HEK293 (cell line): ENCODE measurements around the gene PRDX3.

Experiments used
- CTCF ChIA-PET: fragments of 350-600 bp; formaldehyde crosslinking; extraction: SDS; loops from one replicate; lab custom pipeline; 2021; ENCODE audit warnings: antibody characterized with exemption; lab: Yijun Ruan, JAX
- POLR2A ChIA-PET: fragments of 300-600 bp; formaldehyde crosslinking; extraction: SDS; loops from one replicate; lab custom pipeline; 2020; ENCODE audit warnings: antibody characterized with exemption, inconsistent platforms; lab: Yijun Ruan, JAX
- H3K27ac ChIP-seq: fragments of 200-500 bp; sonication (Bioruptor generic); 2 replicates; pipeline ENCODE4 v1.5.1; 2014; ENCODE audit warnings: low read depth, low read length, control low read depth, inconsistent platforms; ENCODE audit errors: extremely low read depth
- H3K36me3 ChIP-seq, 2 experiments: fragments of 200-500 bp in 1 of 2; sonication (Bioruptor generic) in 1 of 2; 1 replicate in 1 of 2; 2 replicates in 1 of 2; pipeline ENCODE4 v1.5.1; 2014 to 2017; ENCODE audit warnings: inconsistent platforms in 2 of 2, low read length in 2 of 2; ENCODE audit not compliant: control insufficient read depth in 2 of 2, insufficient read depth in 1 of 2
- H3K4me1 ChIP-seq: fragments of 200-500 bp; sonication (Bioruptor generic); 2 replicates; pipeline ENCODE4 v1.5.1; 2014; ENCODE audit warnings: mild to moderate bottlenecking, low read length, inconsistent platforms; ENCODE audit not compliant: control insufficient read depth, insufficient read depth
- H3K4me3 ChIP-seq: 2 replicates; pipeline ENCODE4 v1.5.1; 2011; ENCODE audit warnings: low read depth, mild to moderate bottlenecking, control low read depth, low read length, moderate library complexity
- H3K9me3 ChIP-seq: fragments of 200-500 bp; sonication (Bioruptor generic); 2 replicates; pipeline ENCODE4 v1.5.1; 2014; ENCODE audit warnings: low read depth, low read length, inconsistent platforms; ENCODE audit not compliant: control insufficient read depth, insufficient read depth
- EGR2 ChIP-seq: fragments of 450-650 bp; formaldehyde crosslinking; IDR thresholded peaks from 2 replicates; pipeline ENCODE4 v1.5.1; 2016; ENCODE audit warnings: low read depth, missing biosample characterization, missing genetic modification characterization
- GLI2 ChIP-seq: fragments of 450-650 bp; formaldehyde crosslinking; IDR thresholded peaks from 2 replicates; pipeline ENCODE4; 2017; ENCODE audit warnings: missing biosample characterization, missing genetic modification characterization, low read depth, borderline replicate concordance
- HOXA7 ChIP-seq: sonication (generic); formaldehyde crosslinking; IDR thresholded peaks from 2 replicates; pipeline ENCODE4 v1.8.1; 2022; ENCODE audit warnings: missing genetic modification reagents, borderline replicate concordance
- HOXC10 ChIP-seq: sonication (generic); formaldehyde crosslinking; IDR thresholded peaks from 2 replicates; pipeline ENCODE4 v1.8.1; 2023; ENCODE audit warnings: mild to moderate bottlenecking, missing genetic modification reagents
- KLF8 ChIP-seq: fragments of 450-650 bp; formaldehyde crosslinking; IDR thresholded peaks from 2 replicates; pipeline ENCODE4 v1.5.1; 2016; ENCODE audit warnings: missing biosample characterization, missing genetic modification characterization
- MEIS1 ChIP-seq: sonication (generic); formaldehyde crosslinking; IDR thresholded peaks from 2 replicates; pipeline ENCODE4 v1.8.1; 2022; ENCODE audit warnings: missing genetic modification reagents, mild to moderate bottlenecking, borderline replicate concordance
- SETDB1 ChIP-seq: IDR thresholded peaks from one replicate; pipeline ENCODE4 v1.6.1; 2017; ENCODE audit warnings: mild to moderate bottlenecking, low read length, moderate library complexity, mixed read lengths; ENCODE audit not compliant: insufficient read length
- YY1 ChIP-seq: fragments of 450-650 bp; formaldehyde crosslinking; IDR thresholded peaks from 2 replicates; pipeline ENCODE4 v1.5.1; 2018; ENCODE audit warnings: missing biosample characterization, missing genetic modification characterization
- YY2 ChIP-seq: fragments of 450-650 bp; formaldehyde crosslinking; IDR thresholded peaks from 2 replicates; pipeline ENCODE4 v1.5.1; 2016; ENCODE audit warnings: missing biosample characterization, missing genetic modification characterization
- ZBTB26 ChIP-seq: fragments of 450-650 bp; formaldehyde crosslinking; optimal IDR thresholded peaks from 2 replicates; pipeline ENCODE3; 2016; ENCODE audit warnings: missing biosample characterization, mild to moderate bottlenecking, missing genetic modification characterization
- ZBTB6 ChIP-seq: fragments of 450-650 bp; formaldehyde crosslinking; IDR thresholded peaks from 2 replicates; pipeline ENCODE4 v1.5.1; 2017; ENCODE audit warnings: missing biosample characterization, missing genetic modification characterization
- ZBTB7A ChIP-seq: fragments of 450-650 bp; formaldehyde crosslinking; IDR thresholded peaks from 2 replicates; pipeline ENCODE4 v1.5.1; 2016; ENCODE audit warnings: low read depth, missing biosample characterization, missing genetic modification characterization
- ZBTB8A ChIP-seq: fragments of 450-650 bp; formaldehyde crosslinking; IDR thresholded peaks from 2 replicates; pipeline ENCODE4 v1.5.1; 2016; ENCODE audit warnings: missing biosample characterization, missing genetic modification characterization
- ZFHX2 ChIP-seq: fragments of 450-650 bp; formaldehyde crosslinking; conservative IDR thresholded peaks from 2 replicates; pipeline ENCODE4 v1.5.1; 2016; ENCODE audit warnings: missing biosample characterization, missing genetic modification characterization
- ZNF148 ChIP-seq: fragments of 450-650 bp; formaldehyde crosslinking; IDR thresholded peaks from 2 replicates; pipeline ENCODE4 v1.5.0; 2017; ENCODE audit warnings: missing biosample characterization, missing genetic modification characterization, borderline replicate concordance
- ZNF174 ChIP-seq: fragments of 450-650 bp; formaldehyde crosslinking; IDR thresholded peaks from 2 replicates; pipeline ENCODE4 v1.5.0; 2017; ENCODE audit warnings: missing biosample characterization, mild to moderate bottlenecking, missing genetic modification characterization
- ZNF211 ChIP-seq: fragments of 450-650 bp; formaldehyde crosslinking; IDR thresholded peaks from 2 replicates; pipeline ENCODE4 v1.5.1; 2016; ENCODE audit warnings: low read depth, missing biosample characterization, missing genetic modification characterization
- ZNF23 ChIP-seq: fragments of 450-650 bp; formaldehyde crosslinking; IDR thresholded peaks from 2 replicates; pipeline ENCODE4 v1.5.1; 2016; ENCODE audit warnings: missing biosample characterization, missing genetic modification characterization, borderline replicate concordance
- ZNF433 ChIP-seq: fragments of 450-650 bp; formaldehyde crosslinking; IDR thresholded peaks from 2 replicates; pipeline ENCODE4 v1.5.1; 2016; ENCODE audit warnings: missing biosample characterization, missing genetic modification characterization, low read depth
- ZNF48 ChIP-seq: fragments of 450-650 bp; formaldehyde crosslinking; IDR thresholded peaks from 2 replicates; pipeline ENCODE4 v1.5.1; 2016; ENCODE audit warnings: missing biosample characterization, missing genetic modification characterization
- ZNF513 ChIP-seq: fragments of 450-650 bp; IDR thresholded peaks from 2 replicates; pipeline ENCODE4 v1.5.1; 2018; ENCODE audit warnings: missing biosample characterization, missing genetic modification characterization
- ZNF558 ChIP-seq: fragments of 450-650 bp; formaldehyde crosslinking; IDR thresholded peaks from 2 replicates; pipeline ENCODE4 v1.5.1; 2016; ENCODE audit warnings: missing biosample characterization, missing genetic modification characterization
- ZNF560 ChIP-seq: fragments of 450-650 bp; formaldehyde crosslinking; IDR thresholded peaks from 2 replicates; pipeline ENCODE4 v1.5.1; 2017; ENCODE audit warnings: missing biosample characterization, missing genetic modification characterization, borderline replicate concordance
- ZNF768 ChIP-seq: fragments of 450-650 bp; formaldehyde crosslinking; IDR thresholded peaks from 2 replicates; pipeline ENCODE4 v1.5.1; 2018; ENCODE audit warnings: missing biosample characterization, mild to moderate bottlenecking, missing genetic modification characterization
- ZNF777 ChIP-seq: fragments of 450-650 bp; formaldehyde crosslinking; IDR thresholded peaks from 2 replicates; pipeline ENCODE4 v1.5.1; 2017; ENCODE audit warnings: missing biosample characterization, missing genetic modification characterization, borderline replicate concordance
- ZNF843 ChIP-seq: fragments of 450-650 bp; formaldehyde crosslinking; IDR thresholded peaks from 2 replicates; pipeline ENCODE4 v1.5.1; 2016; ENCODE audit warnings: missing biosample characterization, missing genetic modification characterization
- TF ChIP-seq, protein P1 (sequence below): fragments of 450-650 bp; formaldehyde crosslinking; IDR thresholded peaks from 2 replicates; pipeline ENCODE4 v1.5.1; 2017; ENCODE audit warnings: missing biosample characterization, mild to moderate bottlenecking, missing genetic modification characterization, moderate library complexity

The PRDX3 gene

GRCh38 chr10:119203006-119203405 lies 24.4 kb upstream of the PRDX3 start:
- ChIA-PET POLR2A (no interaction called here), CTCF (interaction anchor here (0.6 to 6.0 kb wide), 9 partner anchors 8 to 286 kb away, joined by 3 to 45 read pairs (median 3); partner anchors contain the start of gene PRDX3)
- H3K27ac ChIP-seq: no peak overlapping the region
- no peaks in the 10 kb centered on the region for H3K36me3 ChIP-seq
- no peaks in the 10 kb centered on the region for H3K4me1 ChIP-seq
- H3K4me3 ChIP-seq: no peak overlapping the region
- H3K9me3 ChIP-seq: no peaks in the 10 kb centered on the region
- no peak for TF ChIP-seq SETDB1
- no peak for TF ChIP-seq ZNF148 (tag by site-specific recombination)
- no peak for TF ChIP-seq GLI2 (tag by site-specific recombination)
- TF ChIP-seq ZBTB6: no peak
- TF ChIP-seq ZNF433 (tag by site-specific recombination): no peak
- no peak for TF ChIP-seq YY2 (tag by site-specific recombination)
- no peak for TF ChIP-seq ZNF23 (tag by site-specific recombination)
- no peak for TF ChIP-seq ZNF513 (tag by site-specific recombination)

DNA sequence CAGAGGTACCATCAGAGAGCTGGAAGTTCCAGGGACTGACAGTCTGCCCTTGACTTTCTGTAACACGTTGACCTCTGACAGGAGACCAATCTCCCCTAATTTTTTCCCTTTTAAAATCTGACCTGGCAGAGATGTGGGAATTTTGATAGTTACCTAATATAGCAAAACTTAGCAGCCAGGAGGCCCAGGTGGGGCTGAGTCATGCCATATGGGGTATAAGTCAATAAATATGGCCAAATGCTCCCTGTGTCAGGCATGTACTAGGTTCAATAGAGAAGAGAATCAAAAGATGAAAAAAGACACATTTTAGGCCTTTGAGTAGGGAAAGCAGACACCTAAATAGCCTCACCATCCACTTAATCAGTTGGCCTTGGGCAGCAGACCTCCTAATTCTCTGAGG lies 22.6 kb upstream of the PRDX3 start:
- POLR2A ChIA-PET: no interaction called here
- Histone ChIP-seq H3K9me3 (no peaks in the 10 kb centered on the region), H3K36me3 (no peaks in the 10 kb centered on the region), H3K27ac (no peak overlapping the region), H3K4me3 (no peak overlapping the region), H3K4me1 (no peaks in the 10 kb centered on the region)
- TF ChIP-seq ZNF560 (tag by site-specific recombination): no peak
- TF ChIP-seq ZBTB26 (tag by site-specific recombination): no peak
- no peak for TF ChIP-seq ZNF48
- no peak for TF ChIP-seq ZNF174 (tag by site-specific recombination)
- TF ChIP-seq ZFHX2: no peak
- no peak for TF ChIP-seq ZNF558 (tag by site-specific recombination)
- TF ChIP-seq HOXA7: no peak
- no peak for TF ChIP-seq EGR2 (tag by site-specific recombination)
- no peak for TF ChIP-seq ZBTB7A
- no peak for TF ChIP-seq ZNF843 (tag by site-specific recombination)
- no peak for TF ChIP-seq YY1 (tag by site-specific recombination)
- TF ChIP-seq, protein P1, sequence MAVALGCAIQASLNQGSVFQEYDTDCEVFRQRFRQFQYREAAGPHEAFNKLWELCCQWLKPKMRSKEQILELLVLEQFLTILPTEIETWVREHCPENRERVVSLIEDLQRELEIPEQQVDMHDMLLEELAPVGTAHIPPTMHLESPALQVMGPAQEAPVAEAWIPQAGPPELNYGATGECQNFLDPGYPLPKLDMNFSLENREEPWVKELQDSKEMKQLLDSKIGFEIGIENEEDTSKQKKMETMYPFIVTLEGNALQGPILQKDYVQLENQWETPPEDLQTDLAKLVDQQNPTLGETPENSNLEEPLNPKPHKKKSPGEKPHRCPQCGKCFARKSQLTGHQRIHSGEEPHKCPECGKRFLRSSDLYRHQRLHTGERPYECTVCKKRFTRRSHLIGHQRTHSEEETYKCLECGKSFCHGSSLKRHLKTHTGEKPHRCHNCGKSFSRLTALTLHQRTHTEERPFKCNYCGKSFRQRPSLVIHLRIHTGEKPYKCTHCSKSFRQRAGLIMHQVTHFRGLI (tag by site-specific recombination): no peak
- TF ChIP-seq KLF8 (tag by site-specific recombination): no peak
- TF ChIP-seq HOXC10 (CRISPR knock-in tag): no peak
- TF ChIP-seq ZNF211 (tag by site-specific recombination): no peak
- no peak for TF ChIP-seq MEIS1 (CRISPR knock-in tag)
- no peak for TF ChIP-seq ZNF777
- no peak for TF ChIP-seq ZBTB8A (tag by site-specific recombination)
- TF ChIP-seq ZNF768 (tag by site-specific recombination): no peak
- CTCF ChIA-PET: interaction anchor here (0.8 to 3.8 kb wide), 5 partner anchors 12 to 438 kb away, joined by 3 to 64 read pairs (median 5); no protein-coding TSS in a partner anchor
